Loucy (cell line): ENCODE measurements around the gene EVX2.
A peak's percentile ranks its signal among the peaks of the same experiment; 100 is the strongest.

ENCODE experiments used
- H2AFZ ChIP-seq: fragments of 200-600 bp; sonication (generic); 2 replicates; pipeline ENCODE4 v1.6.0; 2016; ENCODE audit warnings: antibody characterized with exemption, mild to moderate bottlenecking, low read length, moderate library complexity
- H3F3A ChIP-seq: fragments of 200-600 bp; 2 replicates; pipeline ENCODE4 v1.6.0; 2016; ENCODE audit warnings: antibody characterized with exemption, low read depth, mild to moderate bottlenecking
- H3K27me3 ChIP-seq: fragments of 200-600 bp; sonication (generic); 2 replicates; pipeline ENCODE4 v1.6.1; 2014; ENCODE audit warnings: low read length, mild to moderate bottlenecking; ENCODE audit not compliant: insufficient read depth, poor library complexity, severe bottlenecking
- H3K36me3 ChIP-seq: fragments of 200-600 bp; sonication (generic); 2 replicates; pipeline ENCODE4 v1.6.1; 2016; ENCODE audit warnings: low read length; ENCODE audit not compliant: insufficient read depth
- H3K4me1 ChIP-seq: fragments of 200-600 bp; sonication (generic); 2 replicates; pipeline ENCODE4 v1.5.1; 2014; ENCODE audit warnings: low read length, mild to moderate bottlenecking; ENCODE audit not compliant: insufficient read depth, poor library complexity, severe bottlenecking
- H3K4me2 ChIP-seq: fragments of 200-600 bp; sonication (generic); 2 replicates; pipeline ENCODE4 v1.6.0; 2014; ENCODE audit warnings: antibody characterized with exemption, low read length, low read depth, mild to moderate bottlenecking; ENCODE audit not compliant: poor library complexity, severe bottlenecking
- H3K4me3 ChIP-seq: fragments of 200-600 bp; sonication (generic); 2 replicates; pipeline ENCODE4 v1.5.1; 2014; ENCODE audit warnings: low read length, mild to moderate bottlenecking, mixed read lengths; ENCODE audit not compliant: poor library complexity, severe bottlenecking
- H3K79me2 ChIP-seq: fragments of 200-600 bp; sonication (generic); 2 replicates; pipeline ENCODE4 v1.6.1; 2014; ENCODE audit warnings: low read length; ENCODE audit not compliant: insufficient read depth
- H3K9ac ChIP-seq: fragments of 200-600 bp; sonication (generic); 2 replicates; pipeline ENCODE4 v1.6.0; 2014; ENCODE audit warnings: mild to moderate bottlenecking, low read depth, low read length, moderate library complexity; ENCODE audit not compliant: poor library complexity, severe bottlenecking
- H3K9me2 ChIP-seq: fragments of 200-600 bp; sonication (generic); replicated peaks from 2 replicates; pipeline ENCODE4 v1.6.1; 2016; ENCODE audit warnings: low read depth, low read length, mixed read lengths
- H3K9me3 ChIP-seq: fragments of 200-600 bp; sonication (generic); 2 replicates; pipeline ENCODE4 v1.6.1; 2014; ENCODE audit warnings: mild to moderate bottlenecking, antibody characterized with exemption, low read length, low read depth; ENCODE audit not compliant: insufficient read depth
- H4K20me1 ChIP-seq: fragments of 200-600 bp; sonication (generic); 2 replicates; pipeline ENCODE4 v1.6.0; 2014; ENCODE audit warnings: antibody characterized with exemption, low read length, mild to moderate bottlenecking; ENCODE audit not compliant: insufficient read depth, poor library complexity, severe bottlenecking
- EZH2phosphoT487 ChIP-seq: fragments of 200-600 bp; IDR thresholded peaks from 2 replicates; pipeline ENCODE4 v1.6.1; 2018; ENCODE audit warnings: antibody characterized with exemption, mild to moderate bottlenecking, moderate library complexity, borderline replicate concordance
- TF ChIP-seq, protein P1 (sequence below): fragments of 200-600 bp; sonication (generic); conservative IDR thresholded peaks from 2 replicates; pipeline ENCODE4 v1.5.1; 2014; ENCODE audit warnings: mild to moderate bottlenecking, antibody characterized with exemption, low read length

EVX2 gene

DNA sequence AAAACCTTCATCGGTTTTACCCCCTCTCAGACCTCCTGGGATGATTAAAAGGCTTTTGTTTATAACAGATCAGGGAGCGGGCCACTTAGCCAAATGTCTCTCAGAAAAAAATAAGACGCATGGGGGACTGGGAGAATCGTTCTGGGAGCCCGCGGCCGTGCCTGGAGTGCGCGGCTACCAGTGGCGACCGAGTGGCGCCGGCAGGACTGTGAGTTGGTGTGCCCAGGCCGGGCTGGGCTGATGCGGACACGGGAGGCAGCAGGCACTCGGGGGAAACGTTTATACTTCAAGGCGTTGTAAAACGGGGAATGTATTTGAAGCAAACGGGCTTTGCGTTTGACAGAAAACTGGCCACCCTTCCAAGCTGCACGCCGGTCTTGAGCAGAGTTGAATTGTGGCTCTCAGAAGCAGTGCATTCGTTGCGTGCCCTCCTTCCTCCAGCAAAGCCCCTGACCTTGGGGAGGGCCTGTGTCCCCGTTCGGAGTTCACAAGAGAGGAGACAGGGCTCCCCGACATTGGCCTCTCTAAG, 28.1 kb upstream of the EVX2 start:
- Histone ChIP-seq H3F3A (0 out of 2 replicates have a peak, but pooled peaks cover 4% of the 10 kb centered on the region), H3K4me3 (no peak overlapping the region), H2AFZ (no peak overlapping the region), H3K79me2 (no peaks in the 10 kb centered on the region), H3K9ac (no peak overlapping the region), H3K9me3 (no peaks in the 10 kb centered on the region), H3K36me3 (no peaks in the 10 kb centered on the region), H3K9me2 (no peaks in the 10 kb centered on the region), H3K4me2 (no peak overlapping the region), H3K4me1 (peaks cover 10% of the 10 kb centered on the region), H3K27me3 (peaks cover 52% of the 10 kb centered on the region), H4K20me1 (no peaks in the 10 kb centered on the region)
- TF ChIP-seq, protein P1, sequence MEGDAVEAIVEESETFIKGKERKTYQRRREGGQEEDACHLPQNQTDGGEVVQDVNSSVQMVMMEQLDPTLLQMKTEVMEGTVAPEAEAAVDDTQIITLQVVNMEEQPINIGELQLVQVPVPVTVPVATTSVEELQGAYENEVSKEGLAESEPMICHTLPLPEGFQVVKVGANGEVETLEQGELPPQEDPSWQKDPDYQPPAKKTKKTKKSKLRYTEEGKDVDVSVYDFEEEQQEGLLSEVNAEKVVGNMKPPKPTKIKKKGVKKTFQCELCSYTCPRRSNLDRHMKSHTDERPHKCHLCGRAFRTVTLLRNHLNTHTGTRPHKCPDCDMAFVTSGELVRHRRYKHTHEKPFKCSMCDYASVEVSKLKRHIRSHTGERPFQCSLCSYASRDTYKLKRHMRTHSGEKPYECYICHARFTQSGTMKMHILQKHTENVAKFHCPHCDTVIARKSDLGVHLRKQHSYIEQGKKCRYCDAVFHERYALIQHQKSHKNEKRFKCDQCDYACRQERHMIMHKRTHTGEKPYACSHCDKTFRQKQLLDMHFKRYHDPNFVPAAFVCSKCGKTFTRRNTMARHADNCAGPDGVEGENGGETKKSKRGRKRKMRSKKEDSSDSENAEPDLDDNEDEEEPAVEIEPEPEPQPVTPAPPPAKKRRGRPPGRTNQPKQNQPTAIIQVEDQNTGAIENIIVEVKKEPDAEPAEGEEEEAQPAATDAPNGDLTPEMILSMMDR: no peak
- TF ChIP-seq EZH2phosphoT487: no peak

DNA sequence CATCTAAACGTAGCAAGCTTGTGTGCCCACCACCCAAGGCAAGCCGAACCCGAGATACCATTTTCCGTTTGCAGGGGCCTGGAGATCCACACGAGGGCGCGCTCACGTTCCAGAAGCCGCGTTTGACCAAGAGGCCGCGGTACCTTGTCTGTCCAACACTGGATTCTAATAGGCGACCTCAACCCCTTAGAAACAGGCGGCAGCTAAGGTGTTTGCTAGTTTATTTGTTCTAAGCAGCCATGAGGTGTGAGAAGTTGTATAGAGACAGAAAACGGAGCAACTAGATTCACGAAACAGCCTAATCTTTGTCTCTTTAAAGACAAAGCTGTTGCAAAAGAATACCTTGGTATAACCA, 27.5 kb upstream of the EVX2 start:
- Histone ChIP-seq H3K4me3 (no peak overlapping the region), H3K79me2 (no peaks in the 10 kb centered on the region), H3F3A (0 out of 2 replicates have a peak, but pooled peaks cover 4% of the 10 kb centered on the region), H4K20me1 (no peaks in the 10 kb centered on the region), H3K4me2 (no peak overlapping the region), H3K4me1 (peaks cover 10% of the 10 kb centered on the region), H3K9me3 (no peaks in the 10 kb centered on the region), H3K27me3 (peaks cover 45% of the 10 kb centered on the region), H3K9ac (no peak overlapping the region), H3K36me3 (no peaks in the 10 kb centered on the region), H2AFZ (no peak overlapping the region), H3K9me2 (no peaks in the 10 kb centered on the region)
- no peak for TF ChIP-seq EZH2phosphoT487
- TF ChIP-seq, protein P1: 0 out of 2 replicates have a peak, but pooled peaks have one; percentile 13

DNA sequence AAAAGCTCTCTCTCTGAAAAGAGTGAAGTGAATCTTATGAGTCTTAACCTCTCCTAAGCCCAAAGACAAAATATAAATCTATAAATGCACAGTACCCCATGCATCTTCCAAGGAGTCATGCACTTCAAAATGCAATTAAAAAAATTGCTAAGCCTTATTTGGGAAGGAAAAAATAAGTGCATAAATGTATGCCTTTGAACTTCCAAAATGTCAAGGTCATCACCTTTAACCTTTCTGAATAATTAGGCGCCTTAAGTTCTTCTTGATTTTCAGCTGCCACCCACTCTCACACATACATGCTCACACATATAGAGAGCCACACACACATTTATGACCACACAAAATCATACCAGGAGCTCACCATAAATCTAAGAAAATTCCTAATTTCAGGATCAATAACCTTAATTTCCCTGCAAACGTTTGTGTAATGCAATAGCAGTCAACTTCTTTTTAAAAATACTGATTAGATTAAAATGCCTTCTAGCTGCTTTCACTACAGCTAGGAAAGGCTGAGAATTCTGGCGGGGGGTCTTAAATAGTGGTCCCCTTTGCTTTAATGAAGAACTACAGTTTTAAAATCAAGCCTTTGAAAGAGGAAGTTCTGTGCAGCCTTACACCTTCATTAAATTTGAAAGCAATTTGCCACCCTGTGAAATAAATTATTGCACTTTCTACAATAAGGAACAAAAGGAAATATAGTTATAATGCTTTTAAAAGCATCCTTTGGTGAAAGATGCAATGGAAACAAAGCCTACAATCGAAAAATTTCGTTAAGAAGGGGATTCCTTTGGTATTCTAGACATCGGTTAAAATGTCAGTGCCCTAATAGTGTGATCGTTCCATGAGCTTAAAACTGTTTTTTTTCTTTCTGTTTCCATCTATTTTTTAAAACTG, 26.9 kb upstream of the EVX2 start:
- Histone ChIP-seq H3K9ac (no peak overlapping the region), H3K9me3 (no peaks in the 10 kb centered on the region), H3K27me3 (peaks cover 40% of the 10 kb centered on the region), H3K36me3 (no peaks in the 10 kb centered on the region), H3K9me2 (no peaks in the 10 kb centered on the region), H3K4me1 (peaks cover 7% of the 10 kb centered on the region), H2AFZ (no peak overlapping the region), H3F3A (0 out of 2 replicates have a peak, but pooled peaks cover 4% of the 10 kb centered on the region), H3K79me2 (no peaks in the 10 kb centered on the region), H3K4me2 (no peak overlapping the region), H4K20me1 (no peaks in the 10 kb centered on the region), H3K4me3 (no peak overlapping the region)
- no peak for TF ChIP-seq EZH2phosphoT487
- TF ChIP-seq, protein P1: no peak
